ENCODE data around the gene DNAJC17.

DNA sequence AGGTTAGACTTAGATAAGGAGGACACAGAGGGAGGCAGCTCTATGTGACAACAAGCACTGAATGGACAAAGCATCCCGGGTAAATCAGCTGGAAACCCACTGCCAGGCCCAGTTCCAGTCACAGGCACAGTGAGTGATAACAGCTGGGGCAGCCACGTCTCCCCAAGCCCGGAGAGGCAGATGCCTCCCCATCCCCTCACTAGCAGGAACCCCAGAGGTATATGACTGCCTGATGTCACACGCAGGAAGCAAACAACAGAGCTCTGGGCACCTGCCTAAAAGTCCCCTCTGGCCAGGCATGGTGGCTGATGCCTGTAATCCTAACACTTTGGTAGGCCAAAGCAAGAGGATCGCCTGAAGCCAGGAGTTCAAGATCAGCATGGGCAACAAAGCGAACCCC, 19.3 kb downstream of the DNAJC17 start:
- TF ChIP-seq, protein P1, sequence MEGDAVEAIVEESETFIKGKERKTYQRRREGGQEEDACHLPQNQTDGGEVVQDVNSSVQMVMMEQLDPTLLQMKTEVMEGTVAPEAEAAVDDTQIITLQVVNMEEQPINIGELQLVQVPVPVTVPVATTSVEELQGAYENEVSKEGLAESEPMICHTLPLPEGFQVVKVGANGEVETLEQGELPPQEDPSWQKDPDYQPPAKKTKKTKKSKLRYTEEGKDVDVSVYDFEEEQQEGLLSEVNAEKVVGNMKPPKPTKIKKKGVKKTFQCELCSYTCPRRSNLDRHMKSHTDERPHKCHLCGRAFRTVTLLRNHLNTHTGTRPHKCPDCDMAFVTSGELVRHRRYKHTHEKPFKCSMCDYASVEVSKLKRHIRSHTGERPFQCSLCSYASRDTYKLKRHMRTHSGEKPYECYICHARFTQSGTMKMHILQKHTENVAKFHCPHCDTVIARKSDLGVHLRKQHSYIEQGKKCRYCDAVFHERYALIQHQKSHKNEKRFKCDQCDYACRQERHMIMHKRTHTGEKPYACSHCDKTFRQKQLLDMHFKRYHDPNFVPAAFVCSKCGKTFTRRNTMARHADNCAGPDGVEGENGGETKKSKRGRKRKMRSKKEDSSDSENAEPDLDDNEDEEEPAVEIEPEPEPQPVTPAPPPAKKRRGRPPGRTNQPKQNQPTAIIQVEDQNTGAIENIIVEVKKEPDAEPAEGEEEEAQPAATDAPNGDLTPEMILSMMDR (IDR thresholded peaks at IDR 0.05; ENCODE audit: insufficient read depth, low read length, poor library complexity, severe bottlenecking), result no peak
- no peak for TF ChIP-seq EZH2phosphoT487 (conservative IDR thresholded peaks at IDR 0.05; ENCODE audit: low read length)
